ENCODE data around the gene OPTC.

DNA sequence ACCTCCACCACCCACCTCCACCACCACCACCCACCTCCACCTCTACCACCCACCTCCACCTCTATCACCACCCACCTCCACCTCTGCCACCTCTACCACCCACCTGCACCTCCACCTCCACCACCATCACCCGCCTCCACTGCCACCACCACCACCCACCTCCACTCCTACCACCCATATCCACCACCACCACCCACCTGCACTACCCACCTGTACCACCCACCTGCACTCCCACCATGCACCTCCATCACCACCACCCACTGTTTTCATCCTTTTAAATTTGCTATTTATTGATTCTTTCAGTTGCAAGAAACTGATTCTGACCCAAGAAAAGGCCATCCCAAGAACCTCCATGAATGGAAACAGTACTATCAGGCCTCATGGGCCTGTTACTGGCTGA lies 6.3 kb downstream of the OPTC start:
- no peak for TF ChIP-seq POLR2A (IDR thresholded peaks at IDR 0.05)
- TF ChIP-seq CTCF (IDR thresholded peaks at IDR 0.05), result no peak

All from breast epithelium (tissue), 3 donors.